ENCODE data around the gene ARIH1.

DNA sequence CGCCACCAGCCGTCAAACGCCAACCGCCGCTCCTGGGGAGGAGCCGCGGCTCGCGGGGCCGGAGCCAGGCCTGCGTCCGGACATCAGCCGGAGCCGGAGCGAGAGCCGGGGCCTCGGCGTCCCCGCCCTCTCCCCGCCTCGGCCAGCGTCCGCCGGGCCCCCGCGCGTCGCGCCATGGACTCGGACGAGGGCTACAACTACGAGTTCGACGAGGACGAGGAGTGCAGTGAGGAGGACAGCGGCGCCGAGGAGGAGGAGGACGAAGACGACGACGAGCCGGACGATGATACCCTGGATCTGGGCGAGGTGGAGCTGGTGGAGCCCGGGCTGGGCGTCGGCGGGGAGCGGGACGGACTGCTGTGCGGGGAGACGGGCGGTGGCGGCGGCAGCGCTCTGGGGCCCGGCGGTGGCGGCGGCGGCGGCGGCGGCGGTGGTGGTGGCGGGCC, 359 bp downstream of the ARIH1 start:
- TF ChIP-seq, protein P1, sequence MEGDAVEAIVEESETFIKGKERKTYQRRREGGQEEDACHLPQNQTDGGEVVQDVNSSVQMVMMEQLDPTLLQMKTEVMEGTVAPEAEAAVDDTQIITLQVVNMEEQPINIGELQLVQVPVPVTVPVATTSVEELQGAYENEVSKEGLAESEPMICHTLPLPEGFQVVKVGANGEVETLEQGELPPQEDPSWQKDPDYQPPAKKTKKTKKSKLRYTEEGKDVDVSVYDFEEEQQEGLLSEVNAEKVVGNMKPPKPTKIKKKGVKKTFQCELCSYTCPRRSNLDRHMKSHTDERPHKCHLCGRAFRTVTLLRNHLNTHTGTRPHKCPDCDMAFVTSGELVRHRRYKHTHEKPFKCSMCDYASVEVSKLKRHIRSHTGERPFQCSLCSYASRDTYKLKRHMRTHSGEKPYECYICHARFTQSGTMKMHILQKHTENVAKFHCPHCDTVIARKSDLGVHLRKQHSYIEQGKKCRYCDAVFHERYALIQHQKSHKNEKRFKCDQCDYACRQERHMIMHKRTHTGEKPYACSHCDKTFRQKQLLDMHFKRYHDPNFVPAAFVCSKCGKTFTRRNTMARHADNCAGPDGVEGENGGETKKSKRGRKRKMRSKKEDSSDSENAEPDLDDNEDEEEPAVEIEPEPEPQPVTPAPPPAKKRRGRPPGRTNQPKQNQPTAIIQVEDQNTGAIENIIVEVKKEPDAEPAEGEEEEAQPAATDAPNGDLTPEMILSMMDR (IDR thresholded peaks at IDR 0.05; ENCODE audit: control extremely low read depth in 1 of 3, insufficient read depth in 1 of 3, low read depth in 1 of 3, low read length in 3 of 3), result no peak
- TF ChIP-seq SIRT6 (IDR thresholded peaks at IDR 0.05; ENCODE audit: low read length), result no peak
- no peak for TF ChIP-seq POLR2A (IDR thresholded peaks at IDR 0.05; ENCODE audit: control extremely low read depth in 1 of 2, low read depth in 2 of 2, low read length in 2 of 2)
- TF ChIP-seq KDM5A (IDR thresholded peaks at IDR 0.05; ENCODE audit: low read length), result no peak
- TF ChIP-seq EZH2 (IDR thresholded peaks at IDR 0.05; ENCODE audit: low read depth, low read length, severe bottlenecking), result no peak
- TF ChIP-seq PHF8 (conservative IDR thresholded peaks at IDR 0.05; ENCODE audit: low read depth, low read length), result no peak; the same call in 1 of the 2 replicates
- TF ChIP-seq SP2 (IDR thresholded peaks at IDR 0.05; ENCODE audit: low read length), result no peak
